ENCODE measurements around the gene MOB1A.

MOB1A gene

GRCh38 chr2:74174909-74175308, 3.8 kb downstream of the MOB1A start:
- TF ChIP-seq CTCF (conservative IDR thresholded peaks at IDR 0.05; ENCODE audit: low read depth, low read length), result no peak
- no peak for DNase-seq (ENCODE audit: low read depth)
- no peak overlapping the region for H3K4me3 ChIP-seq (ENCODE audit: low read depth, low read length)

DNA sequence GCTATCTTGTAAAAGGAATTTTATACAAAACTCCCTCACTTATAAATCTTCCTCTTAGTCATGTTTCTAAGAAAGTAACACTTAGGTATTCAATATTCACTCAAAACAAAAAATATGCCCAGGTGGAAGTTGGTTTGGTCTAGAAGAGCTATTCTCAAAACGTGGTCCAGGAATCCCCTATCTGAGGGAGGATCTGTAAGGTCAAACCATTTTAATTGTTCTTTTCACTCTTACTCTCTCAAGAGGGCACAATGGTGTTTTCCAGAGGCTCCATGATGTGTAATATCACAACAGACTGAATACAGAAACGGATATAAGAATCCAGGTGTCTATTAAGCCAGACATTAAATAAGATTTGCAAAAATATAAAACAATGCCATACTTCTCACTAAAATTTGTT, 9.9 kb downstream of the MOB1A start:
- TF ChIP-seq CTCF (conservative IDR thresholded peaks at IDR 0.05; ENCODE audit: low read depth, low read length), result no peak
- no peak overlapping the region for H3K4me3 ChIP-seq (ENCODE audit: low read depth, low read length)
- no peak for DNase-seq (ENCODE audit: low read depth)

DNA sequence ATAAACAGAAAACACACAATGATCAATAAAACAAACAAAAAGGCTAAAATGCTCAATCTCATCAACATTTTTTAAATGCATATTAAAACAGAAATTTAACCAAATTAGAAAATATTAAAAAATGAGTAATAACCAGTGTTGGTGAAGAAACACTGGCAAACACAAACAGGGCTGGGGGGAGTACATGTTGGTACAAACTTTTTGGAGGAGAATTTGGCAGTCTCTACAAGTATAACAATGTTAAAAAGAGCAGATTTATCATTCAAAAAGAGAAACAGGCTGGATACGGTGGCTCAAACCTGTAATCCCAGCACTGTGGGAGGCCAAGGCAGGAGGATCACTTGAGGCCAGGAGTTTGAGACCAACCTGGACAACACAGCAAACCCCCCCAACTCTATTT, 13.9 kb downstream of the MOB1A start:
- TF ChIP-seq CTCF (conservative IDR thresholded peaks at IDR 0.05; ENCODE audit: low read depth, low read length), result no peak
- DNase-seq (ENCODE audit: low read depth), result no peak
- H3K4me3 ChIP-seq (ENCODE audit: low read depth, low read length), result no peak overlapping the region

GRCh38 chr2:74162951-74163350, 15.7 kb downstream of the MOB1A start:
- TF ChIP-seq CTCF (conservative IDR thresholded peaks at IDR 0.05; ENCODE audit: low read depth, low read length), result no peak
- no peak for DNase-seq (ENCODE audit: low read depth)
- no peak overlapping the region for H3K4me3 ChIP-seq (ENCODE audit: low read depth, low read length)

- no peak overlapping the region for H3K4me3 ChIP-seq (ENCODE audit: low read depth, low read length)
- no peak for TF ChIP-seq CTCF (conservative IDR thresholded peaks at IDR 0.05; ENCODE audit: low read depth, low read length)
- no peak for DNase-seq (ENCODE audit: low read depth)
These were observed 22.8 kb downstream of the MOB1A start for GRCh38 chr2:74155830-74156229.

GRCh38 chr2:74152954-74153353, 25.7 kb downstream of the MOB1A start:
- TF ChIP-seq CTCF (conservative IDR thresholded peaks at IDR 0.05; ENCODE audit: low read depth, low read length), result no peak
- DNase-seq (ENCODE audit: low read depth), result no peak
- no peak overlapping the region for H3K4me3 ChIP-seq (ENCODE audit: low read depth, low read length)

DNA sequence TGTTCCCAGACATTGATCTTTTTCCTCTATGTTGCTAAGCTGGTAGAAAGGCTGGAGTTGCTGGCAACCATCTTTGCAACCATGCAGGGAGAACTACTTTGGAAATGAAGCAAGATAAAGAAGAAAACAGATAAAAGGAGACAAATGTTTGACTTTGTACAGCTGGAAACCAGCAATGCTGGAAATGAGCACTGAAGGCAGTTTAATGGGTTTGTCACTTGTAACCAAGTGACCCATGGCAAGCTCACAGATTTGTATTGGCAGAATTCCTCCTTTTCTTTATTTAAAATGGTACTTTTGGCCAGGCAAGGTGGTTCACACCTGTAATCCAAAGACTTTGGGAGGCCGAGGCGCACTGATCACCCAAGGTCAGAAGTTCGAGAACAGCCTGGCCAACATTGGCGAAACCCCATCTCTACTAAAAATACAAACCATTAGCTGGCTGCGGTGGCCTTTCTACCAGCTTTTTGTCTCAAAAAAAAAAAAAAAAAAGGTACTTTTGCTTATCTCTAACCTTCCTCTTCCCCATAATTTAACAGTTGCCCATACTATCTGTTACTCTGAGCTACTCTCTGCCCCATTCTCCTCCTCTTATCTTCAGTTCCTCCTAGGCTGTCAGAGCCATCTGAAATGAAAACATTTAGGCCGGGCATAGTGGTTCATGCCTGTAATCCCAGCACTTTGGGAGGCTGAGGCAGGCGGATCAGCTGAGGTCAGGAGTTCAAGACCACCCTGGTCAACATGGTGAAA, 28.9 kb downstream of the MOB1A start:
- TF ChIP-seq CTCF (conservative IDR thresholded peaks at IDR 0.05; ENCODE audit: low read depth, low read length), result no peak
- H3K4me3 ChIP-seq (ENCODE audit: low read depth, low read length), result no peak overlapping the region
- DNase-seq (ENCODE audit: low read depth), result no peak

Data from choroid plexus epithelial cell (primary cell).